GM19395 (cell line): ENCODE results near the gene SLC38A3.

ENCODE experiments used
- ATAC-seq: cut with Tn5 transposase; IDR thresholded peaks from one replicate; pipeline ENCODE4 v1.9.1; 2021; ENCODE audit warnings: mild to moderate bottlenecking, moderate library complexity; ENCODE audit not compliant: unreplicated experiment

The SLC38A3 gene

GRCh38 chr3:50190936-50191660, 14.0 kb upstream of the SLC38A3 start, which contains the start of gene GNAT1:
Gene GNAT1 (plus strand): TSS chr3:50191610. CDS start chr3:50191726, 116 bp downstream.
- no peak for ATAC-seq

- no peak for ATAC-seq
Measured at GRCh38 chr3:50192124-50192523, 12.9 kb upstream of the SLC38A3 start.

DNA sequence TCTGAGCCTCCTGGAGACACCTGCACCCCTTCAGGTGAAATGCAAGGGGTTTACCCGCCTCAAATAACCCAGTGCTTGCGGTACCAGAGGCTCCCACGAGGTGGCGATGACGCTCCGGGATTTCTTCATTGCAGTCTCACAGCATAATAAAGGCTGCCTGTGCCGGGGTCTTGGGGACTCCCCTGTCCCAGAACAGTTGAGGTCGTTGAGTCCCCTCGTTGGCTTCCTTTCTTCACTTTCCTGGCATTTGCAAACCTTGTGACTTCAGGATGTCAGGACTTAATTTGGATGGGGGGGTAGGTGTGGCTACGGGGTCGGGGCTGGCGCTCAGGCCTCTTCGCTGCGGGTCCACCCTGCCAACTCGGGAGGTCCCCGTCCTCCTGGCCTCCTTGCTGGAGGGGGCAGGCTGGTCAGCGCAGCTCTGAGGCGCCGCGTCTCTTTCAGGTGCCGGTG, 12.4 kb upstream of the SLC38A3 start:
- ATAC-seq: no peak

GRCh38 chr3:50193286-50193685, 11.8 kb upstream of the SLC38A3 start:
- ATAC-seq: no peak

DNA sequence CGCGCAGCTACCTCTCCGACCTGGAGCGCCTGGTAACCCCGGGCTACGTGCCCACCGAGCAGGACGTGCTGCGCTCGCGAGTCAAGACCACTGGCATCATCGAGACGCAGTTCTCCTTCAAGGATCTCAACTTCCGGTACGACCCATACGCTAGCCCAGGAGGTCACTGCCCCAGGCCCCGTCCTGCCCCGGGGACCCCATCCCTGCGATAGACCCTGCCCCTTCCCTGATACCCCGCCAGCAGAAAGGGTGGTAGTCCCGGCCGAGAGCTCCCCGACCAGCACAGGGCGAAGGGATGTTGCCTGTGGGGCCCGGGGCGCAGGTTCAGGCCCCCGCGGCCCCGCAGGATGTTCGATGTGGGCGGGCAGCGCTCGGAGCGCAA, 11.3 kb upstream of the SLC38A3 start:
- ATAC-seq: no peak

- ATAC-seq: no peak
Measured at GRCh38 chr3:50194128-50194902, 10.8 kb upstream of the SLC38A3 start.

- no peak for ATAC-seq
Measured at GRCh38 chr3:50194903-50195500, 10.1 kb upstream of the SLC38A3 start.

- no peak for ATAC-seq
Measured at GRCh38 chr3:50195501-50196252, 9.4 kb upstream of the SLC38A3 start.

GRCh38 chr3:50196253-50196801, 8.7 kb upstream of the SLC38A3 start:
- ATAC-seq: no peak

GRCh38 chr3:50201573-50202315, 3.3 kb upstream of the SLC38A3 start:
- ATAC-seq: no peak

DNA sequence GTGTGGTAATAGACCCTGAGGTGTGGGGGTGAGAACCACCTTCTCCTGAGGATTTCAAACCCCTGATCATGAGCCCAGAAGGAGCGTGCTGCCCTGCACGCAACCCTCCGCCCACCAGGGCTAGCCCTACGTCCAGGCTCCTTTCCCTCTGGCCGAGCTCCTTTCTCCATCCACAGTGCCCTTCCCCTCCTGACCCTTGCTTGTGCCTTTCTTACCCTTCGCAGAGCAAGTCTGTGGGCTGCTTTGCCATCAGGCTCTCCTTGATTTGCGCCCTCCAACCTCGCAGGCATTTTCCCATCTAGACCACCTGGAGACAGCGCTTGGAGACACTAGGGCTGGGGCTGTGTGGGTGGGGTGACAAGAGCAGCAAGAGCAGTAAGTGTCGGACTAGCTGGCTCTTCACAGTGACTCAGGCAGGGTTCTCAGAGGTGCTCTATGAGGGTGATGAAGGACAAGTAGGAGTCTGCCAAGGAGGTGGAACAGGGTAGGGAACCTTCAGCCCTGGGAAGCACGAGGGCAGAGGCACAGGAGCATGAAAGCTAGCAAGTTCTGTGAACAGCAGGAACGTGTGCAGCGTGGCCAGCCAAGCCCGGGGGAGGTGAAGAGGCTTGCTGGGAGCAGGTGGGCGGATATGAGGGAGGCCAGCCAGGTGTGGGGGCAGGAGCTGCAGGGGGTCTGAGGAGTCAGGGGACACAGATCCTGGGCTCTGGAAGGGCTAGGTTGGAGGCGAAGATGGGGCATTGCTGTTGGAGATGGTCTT, 2.5 kb upstream of the SLC38A3 start:
- ATAC-seq: no peak

DNA sequence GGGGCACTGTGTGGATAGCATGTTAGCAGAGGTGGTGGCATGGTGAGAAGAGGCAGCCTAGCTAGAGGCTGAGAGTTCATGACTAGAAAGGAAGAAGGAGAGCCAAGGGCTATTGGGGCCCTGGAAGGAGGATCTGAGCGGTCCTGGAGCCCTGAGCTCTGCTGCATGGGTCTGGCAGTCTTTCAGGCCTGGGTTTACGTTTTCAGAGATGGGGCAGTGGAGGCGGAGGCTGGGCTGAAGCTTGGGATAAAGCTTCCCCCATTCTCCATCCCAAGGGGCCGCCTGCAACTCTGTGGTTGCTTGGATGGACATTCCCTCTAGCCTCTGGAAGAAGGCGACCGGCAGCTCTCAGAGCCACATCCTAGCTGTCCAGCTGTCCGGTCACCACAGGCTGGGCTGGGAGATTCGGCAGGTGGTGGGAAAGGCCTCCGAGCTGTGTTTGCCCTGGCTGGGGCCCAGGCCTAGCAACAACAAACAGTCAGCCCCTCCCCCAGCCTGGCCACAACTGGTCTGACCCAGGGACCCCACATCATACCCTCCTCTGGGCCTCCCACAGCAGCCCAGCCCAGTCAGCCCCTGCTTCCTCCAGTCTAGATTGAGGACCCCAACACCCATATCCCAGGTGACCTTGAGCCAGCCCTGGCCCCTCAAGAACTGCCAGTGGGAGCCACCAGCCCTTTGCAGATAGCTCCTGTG, 1.8 kb upstream of the SLC38A3 start:
- ATAC-seq: no peak

- no peak for ATAC-seq
Measured at GRCh38 chr3:50203809-50204803, 965 bp upstream of the SLC38A3 start.

GRCh38 chr3:50205413-50206276, 574 bp downstream of the SLC38A3 start:
- no peak for ATAC-seq

GRCh38 chr3:50207359-50208042, 2.4 kb downstream of the SLC38A3 start:
- no peak for ATAC-seq
